ENCODE measurements around the gene CYTH3. TPM values are rescaled to one million over a fixed set of nuclear protein-coding genes. Genes with fewer than 3 reads are reported as not detected.

The CYTH3 gene
- total and polyA plus RNA-seq, 2 experiments from 2014 or later = 34.2 to 47.1 TPM

DNA sequence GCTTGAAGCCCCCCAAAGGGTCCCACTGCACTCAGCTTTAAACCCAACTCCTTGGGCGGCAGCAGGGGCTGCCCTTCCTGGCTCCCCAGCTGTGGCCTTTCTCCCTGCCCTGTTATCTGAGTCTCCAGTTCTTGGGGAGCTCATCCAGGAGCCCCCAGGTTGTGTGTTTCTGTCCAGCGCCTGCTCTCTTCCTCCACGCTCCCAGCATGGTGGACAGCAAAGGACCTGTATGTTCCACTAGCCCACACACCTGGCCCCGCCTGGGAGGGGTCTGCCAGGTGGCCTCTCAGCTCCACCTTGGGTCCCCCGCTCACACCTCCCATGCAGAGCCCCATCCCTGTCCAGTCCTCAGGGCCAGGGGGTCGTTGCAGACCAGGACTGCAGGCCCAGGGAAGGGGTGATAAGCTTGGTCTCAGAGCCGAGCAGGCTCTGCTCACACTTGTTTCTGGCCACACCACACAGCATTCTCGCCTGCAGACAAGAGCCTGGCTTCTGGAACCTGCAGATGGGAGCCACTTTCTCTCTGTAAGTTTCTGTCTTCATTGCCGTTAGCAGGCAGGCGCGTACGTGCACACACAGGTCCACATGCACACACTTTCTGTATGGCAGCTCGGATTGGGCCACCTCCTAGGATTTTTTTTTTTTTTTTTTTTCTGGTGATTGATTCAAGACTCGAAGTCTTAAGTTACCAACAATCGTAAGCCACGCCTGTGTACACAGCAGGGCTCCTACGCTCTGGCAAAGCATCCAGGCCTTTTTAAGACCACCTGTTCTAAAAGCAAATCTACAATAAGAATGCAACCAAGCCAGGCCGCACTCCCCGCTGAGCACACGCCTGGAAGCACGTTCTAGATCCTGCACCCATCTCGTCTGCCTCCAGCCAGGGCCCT is 104.6 kb downstream of the CYTH3 start:
- TF ChIP-seq EZH2 (IDR thresholded peaks at IDR 0.05; ENCODE audit: insufficient read depth, poor library complexity, severe bottlenecking) = no peak
- TF ChIP-seq EZH2phosphoT487 (IDR thresholded peaks at IDR 0.05; ENCODE audit: insufficient read depth, low read depth) = no peak
- H4K20me1 ChIP-seq (ENCODE audit: insufficient read depth) = no peaks in the 10 kb centered on the region
- peaks cover 23% of the 10 kb centered on the region for H3K79me2 ChIP-seq (ENCODE audit: insufficient read depth)
- peaks cover 11% of the 10 kb centered on the region for H3K36me3 ChIP-seq (ENCODE audit: low read depth)
- 87 to 91% methylated on average over 22 of the region's 22 CpGs for WGBS, 2 experiments (ENCODE audit: low coverage in 1 of 2, low lambda C conversion rate in 2 of 2, missing lambda C conversion rate in 2 of 2)
- no peaks in the 10 kb centered on the region for H3K9me2 ChIP-seq (ENCODE audit: insufficient read depth)
- no peak overlapping the region for H3K9ac ChIP-seq
- no peaks in the 10 kb centered on the region for H3K27me3 ChIP-seq (replicated peaks; ENCODE audit: insufficient read depth)
- DNase-seq = no peak
- no peak overlapping the region for H3K27ac ChIP-seq
- H3K9me3 ChIP-seq (ENCODE audit: low read depth) = no peaks in the 10 kb centered on the region
- no peaks in the 10 kb centered on the region for H3F3A ChIP-seq (ENCODE audit: insufficient read depth)
- no peak overlapping the region for H3K4me2 ChIP-seq (ENCODE audit: unreplicated experiment)
- no peak overlapping the region for H3K4me3 ChIP-seq
- in situ Hi-C loops (cut with MboI) = no loop called here
- no peaks in the 10 kb centered on the region for H3K4me1 ChIP-seq (ENCODE audit: insufficient read depth)
- no peak overlapping the region for H2AFZ ChIP-seq

DNA sequence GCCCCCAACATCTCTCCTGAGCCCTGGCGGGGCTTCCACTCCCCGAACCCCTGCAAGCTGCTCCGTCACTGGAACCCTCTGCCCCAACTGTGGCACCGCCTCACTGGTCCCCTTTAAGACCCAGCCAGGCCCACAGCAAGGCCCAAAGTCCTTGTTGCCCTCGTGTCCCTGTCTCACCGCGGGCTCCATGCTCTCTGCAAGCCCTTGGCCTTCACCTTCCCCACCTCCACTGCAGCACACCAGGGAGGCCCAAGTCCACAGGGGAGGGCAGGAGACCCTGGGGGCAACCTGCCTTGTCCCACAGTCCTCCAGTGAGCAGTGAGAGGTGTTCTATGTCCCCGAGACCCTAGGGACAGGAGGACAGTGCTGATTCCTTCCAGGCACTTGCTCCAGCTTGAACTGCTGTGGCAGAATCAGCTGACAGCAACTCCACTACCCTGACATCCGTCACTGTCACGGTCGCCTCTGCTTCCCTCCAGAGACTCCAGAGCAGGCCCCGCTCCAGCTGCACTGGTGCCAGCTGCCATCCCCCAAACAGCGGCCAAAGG is 105.3 kb downstream of the CYTH3 start:
- in situ Hi-C loops (cut with MboI) = no loop called here
- Histone ChIP-seq H3K27me3 (replicated peaks; ENCODE audit: insufficient read depth) (no peaks in the 10 kb centered on the region), H3K27ac (no peak overlapping the region), H2AFZ (no peak overlapping the region), H3F3A (ENCODE audit: insufficient read depth) (peaks cover 2% of the 10 kb centered on the region; the same call in 1 of the 2 replicates), H3K9me3 (ENCODE audit: low read depth) (no peaks in the 10 kb centered on the region), H3K9me2 (ENCODE audit: insufficient read depth) (no peaks in the 10 kb centered on the region), H3K79me2 (ENCODE audit: insufficient read depth) (peaks cover 16% of the 10 kb centered on the region), H3K36me3 (ENCODE audit: low read depth) (peaks cover 11% of the 10 kb centered on the region), H3K9ac (no peak overlapping the region), H3K4me2 (ENCODE audit: unreplicated experiment) (no peak overlapping the region), H3K4me3 (no peak overlapping the region), H3K4me1 (ENCODE audit: insufficient read depth) (no peaks in the 10 kb centered on the region), H4K20me1 (ENCODE audit: insufficient read depth) (no peaks in the 10 kb centered on the region)
- DNase-seq = no peak
- TF ChIP-seq EZH2 (IDR thresholded peaks at IDR 0.05; ENCODE audit: insufficient read depth, poor library complexity, severe bottlenecking) = no peak
- TF ChIP-seq EZH2phosphoT487 (IDR thresholded peaks at IDR 0.05; ENCODE audit: insufficient read depth, low read depth) = no peak
- WGBS, 2 experiments (ENCODE audit: low coverage in 1 of 2, low lambda C conversion rate in 2 of 2, missing lambda C conversion rate in 2 of 2) = 92 to 95% methylated on average over 13 of the region's 13 CpGs

DNA sequence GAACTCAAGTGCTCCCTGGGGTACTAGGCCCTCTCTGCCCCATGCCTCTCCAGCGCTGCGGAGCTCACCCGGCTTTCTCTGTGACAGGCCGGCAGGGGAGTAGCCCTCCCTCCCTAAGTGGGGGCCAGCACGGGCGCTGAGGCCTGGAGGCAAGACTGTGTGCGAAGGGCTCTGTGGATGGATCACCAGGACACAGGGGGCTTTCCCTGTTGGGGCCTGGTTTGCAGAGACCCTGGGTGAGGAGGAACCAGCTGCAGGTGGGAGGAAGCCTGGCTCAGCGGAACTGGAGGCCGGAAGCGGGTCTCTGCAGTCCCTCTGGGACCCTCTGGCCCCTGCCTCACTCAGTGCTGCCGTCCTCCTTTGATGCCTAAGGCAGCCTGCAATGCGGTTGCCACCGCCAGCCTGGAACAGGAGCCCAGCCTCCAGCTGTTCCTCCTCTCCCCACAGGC is 106.0 kb downstream of the CYTH3 start:
- Histone ChIP-seq H3K9me2 (ENCODE audit: insufficient read depth) (no peaks in the 10 kb centered on the region), H3K9me3 (ENCODE audit: low read depth) (no peaks in the 10 kb centered on the region), H3K36me3 (ENCODE audit: low read depth) (peaks cover 18% of the 10 kb centered on the region), H2AFZ (no peak overlapping the region), H3K4me2 (ENCODE audit: unreplicated experiment) (no peak overlapping the region), H3K9ac (no peak overlapping the region), H3K27me3 (replicated peaks; ENCODE audit: insufficient read depth) (no peaks in the 10 kb centered on the region), H4K20me1 (ENCODE audit: insufficient read depth) (no peaks in the 10 kb centered on the region), H3K79me2 (ENCODE audit: insufficient read depth) (peaks cover 15% of the 10 kb centered on the region), H3K27ac (no peak overlapping the region), H3K4me3 (no peak overlapping the region), H3K4me1 (ENCODE audit: insufficient read depth) (no peaks in the 10 kb centered on the region), H3F3A (ENCODE audit: insufficient read depth) (peaks cover 8% of the 10 kb centered on the region)
- WGBS, 2 experiments (ENCODE audit: low coverage in 1 of 2, low lambda C conversion rate in 2 of 2, missing lambda C conversion rate in 2 of 2) = 94 to 100% methylated on average over 12 to 13 of the region's 13 CpGs
- in situ Hi-C loops (cut with MboI) = no loop called here
- TF ChIP-seq EZH2 (IDR thresholded peaks at IDR 0.05; ENCODE audit: insufficient read depth, poor library complexity, severe bottlenecking) (no peak), EZH2phosphoT487 (IDR thresholded peaks at IDR 0.05; ENCODE audit: insufficient read depth, low read depth) (no peak)
- DNase-seq = no peak

DNA sequence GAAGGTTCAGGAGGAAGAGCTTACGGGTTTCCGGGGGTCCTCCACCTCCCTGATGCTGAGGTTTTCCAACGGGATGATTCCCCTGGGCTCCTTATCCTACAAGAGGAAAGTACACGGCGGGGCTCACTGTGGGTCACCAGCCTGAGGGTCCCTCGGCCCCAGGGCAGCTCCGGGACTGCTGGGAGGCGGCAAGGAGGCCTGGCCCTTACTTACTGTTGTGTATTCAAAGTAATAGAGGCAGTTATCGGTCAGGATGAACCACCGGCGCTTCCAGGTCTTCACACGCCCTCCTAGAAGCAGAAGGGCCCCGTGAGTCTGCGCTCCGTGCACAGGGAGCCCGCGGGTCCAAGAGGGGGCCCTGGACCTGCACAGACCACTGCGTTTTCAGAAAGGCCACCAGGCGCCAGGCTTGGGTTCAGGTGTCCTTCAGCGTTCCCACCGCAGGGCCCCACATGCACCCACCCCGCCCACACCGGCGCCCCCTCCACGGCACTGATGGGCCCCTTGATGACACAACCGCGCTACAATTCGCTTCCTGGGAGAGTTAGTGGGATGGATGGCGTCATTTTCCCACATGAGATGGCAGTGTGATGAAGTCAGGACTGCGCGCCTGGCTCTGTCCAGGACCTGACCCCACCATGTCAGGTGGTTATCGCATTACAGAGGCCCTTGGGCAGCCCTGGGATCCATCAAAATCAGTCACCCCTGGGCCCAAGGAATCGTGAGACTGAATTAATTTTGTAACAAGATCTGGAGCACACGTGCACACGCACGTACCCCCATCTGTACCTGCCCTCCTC is 106.7 kb downstream of the CYTH3 start:
- peaks cover 16% of the 10 kb centered on the region for H3K36me3 ChIP-seq (ENCODE audit: low read depth)
- H3K4me1 ChIP-seq (ENCODE audit: insufficient read depth) = peaks cover 1% of the 10 kb centered on the region; the same call in 1 of the 2 replicates
- H3K27me3 ChIP-seq (replicated peaks; ENCODE audit: insufficient read depth) = no peaks in the 10 kb centered on the region
- peaks cover 15% of the 10 kb centered on the region for H3K79me2 ChIP-seq (ENCODE audit: insufficient read depth)
- TF ChIP-seq EZH2phosphoT487 (IDR thresholded peaks at IDR 0.05; ENCODE audit: insufficient read depth, low read depth) = no peak
- no peak for TF ChIP-seq EZH2 (IDR thresholded peaks at IDR 0.05; ENCODE audit: insufficient read depth, poor library complexity, severe bottlenecking)
- H3K4me2 ChIP-seq (ENCODE audit: unreplicated experiment) = no peak overlapping the region
- H2AFZ ChIP-seq = no peak overlapping the region
- H3F3A ChIP-seq (ENCODE audit: insufficient read depth) = peaks cover 15% of the 10 kb centered on the region
- H3K9ac ChIP-seq = no peak overlapping the region
- H4K20me1 ChIP-seq (ENCODE audit: insufficient read depth) = no peaks in the 10 kb centered on the region
- H3K9me2 ChIP-seq (ENCODE audit: insufficient read depth) = no peaks in the 10 kb centered on the region
- no peaks in the 10 kb centered on the region for H3K9me3 ChIP-seq (ENCODE audit: low read depth)
- H3K27ac ChIP-seq = no peak overlapping the region
- no peak for DNase-seq
- no peak overlapping the region for H3K4me3 ChIP-seq
- WGBS, 2 experiments (ENCODE audit: low coverage in 1 of 2, low lambda C conversion rate in 2 of 2, missing lambda C conversion rate in 2 of 2) = 92 to 96% methylated on average over 27 to 36 of the region's 36 CpGs
- in situ Hi-C loops (cut with MboI) = no loop called here

Data from GM23248 (cell line).